GM20431 (cell line): ENCODE measurements around the gene OSR1.
"Not testable (repeated sequence)": the region's sequence is repeated elsewhere in the genome, so short reads cannot be mapped to it uniquely, and the experiment has no call there.

Source experiments
- in situ Hi-C: fragments of 300-500 bp; cut with MseI, MboI; formaldehyde crosslinking; loops from one replicate; pipeline ENCODE4 v1.15.0; 2020; ENCODE audit warnings: low sequenced_read_pairs; ENCODE audit not compliant: unreplicated experiment

The OSR1 gene

DNA sequence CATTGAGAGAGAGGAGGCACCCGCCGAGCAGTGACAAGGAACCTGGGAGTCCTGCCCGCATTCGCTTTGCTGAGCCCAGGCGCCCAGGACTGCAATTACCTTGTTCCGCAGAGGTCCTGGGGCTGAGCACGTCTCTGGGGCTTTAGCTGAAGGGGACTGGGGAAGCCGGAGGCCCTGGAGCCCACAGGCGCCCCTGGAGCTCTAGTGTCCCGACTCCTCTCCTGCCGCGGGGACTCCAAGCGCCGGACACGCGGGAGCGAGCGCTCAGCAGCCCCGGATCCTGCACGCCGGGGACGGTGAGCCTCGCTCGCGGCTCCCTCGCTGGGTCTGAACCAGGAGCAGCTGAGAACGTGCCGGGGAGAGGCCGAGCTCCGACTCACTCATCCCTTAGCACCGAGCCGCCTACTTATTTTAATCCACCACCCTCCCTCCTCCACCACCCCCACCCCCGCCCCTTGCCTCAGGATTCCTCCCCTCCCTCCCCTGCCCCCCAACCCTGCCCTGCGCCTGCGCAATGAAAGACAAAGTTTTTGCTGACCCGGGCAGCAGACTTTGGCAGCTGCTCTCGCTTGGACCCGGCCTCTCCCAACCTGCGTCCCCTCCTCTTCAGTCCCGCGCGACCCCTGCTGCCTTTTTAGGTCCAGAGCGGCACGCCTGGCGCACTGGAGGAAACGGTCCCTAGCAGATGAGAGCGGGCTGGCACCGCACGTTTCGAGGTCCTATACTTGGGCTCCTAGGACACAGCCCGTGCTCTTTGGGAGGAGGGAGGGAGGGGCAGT, at the start of gene OSR1:
OSR1 (minus strand) TSS at position 382 of the 779 bp plus-strand sequence. CDS start 4,818 bp downstream, outside the sequence.
- in situ Hi-C loops = loop anchor here (10.0 kb wide), 1 partner anchor 506 kb away; no protein-coding TSS in a partner anchor

DNA sequence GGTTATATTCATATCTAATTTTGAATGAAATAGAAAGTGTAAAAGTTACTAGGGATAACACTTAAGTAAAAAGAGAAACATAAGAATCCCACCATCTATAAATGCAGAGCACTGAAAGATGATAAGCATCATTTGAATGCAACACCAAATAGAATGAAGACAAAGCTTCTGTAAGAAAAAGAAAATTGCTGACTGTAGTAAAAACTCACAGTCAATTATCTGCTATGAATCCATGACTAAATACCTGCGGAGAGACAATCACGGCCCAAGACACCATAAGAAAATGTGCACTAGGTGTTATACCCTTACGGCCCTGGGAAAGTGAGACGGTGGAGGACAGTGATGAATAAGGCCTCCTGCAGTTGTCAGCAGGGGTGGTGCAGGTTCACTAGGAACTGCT, 45.4 kb upstream of the OSR1 start:
- in situ Hi-C loops = no loop called here

DNA sequence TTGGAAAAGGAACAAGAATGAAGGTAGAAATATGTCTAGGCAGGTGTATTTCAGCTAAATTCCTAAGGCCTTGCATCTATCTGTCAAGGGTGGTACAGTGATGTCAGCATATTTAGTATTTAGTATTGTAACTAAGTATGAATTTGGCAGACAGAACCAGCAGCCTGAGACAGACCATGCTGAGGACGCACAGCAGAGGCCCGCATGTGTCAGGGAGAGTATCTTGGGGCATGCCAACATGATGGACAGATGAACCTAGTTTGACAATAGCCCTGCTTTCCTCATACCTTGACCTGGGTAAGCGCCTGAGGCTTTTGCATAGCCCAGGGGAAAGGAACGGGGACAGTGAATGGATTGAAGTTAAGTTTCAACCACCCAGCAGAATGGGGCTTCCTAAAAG, 33.8 kb upstream of the OSR1 start:
- in situ Hi-C loops = no loop called here

DNA sequence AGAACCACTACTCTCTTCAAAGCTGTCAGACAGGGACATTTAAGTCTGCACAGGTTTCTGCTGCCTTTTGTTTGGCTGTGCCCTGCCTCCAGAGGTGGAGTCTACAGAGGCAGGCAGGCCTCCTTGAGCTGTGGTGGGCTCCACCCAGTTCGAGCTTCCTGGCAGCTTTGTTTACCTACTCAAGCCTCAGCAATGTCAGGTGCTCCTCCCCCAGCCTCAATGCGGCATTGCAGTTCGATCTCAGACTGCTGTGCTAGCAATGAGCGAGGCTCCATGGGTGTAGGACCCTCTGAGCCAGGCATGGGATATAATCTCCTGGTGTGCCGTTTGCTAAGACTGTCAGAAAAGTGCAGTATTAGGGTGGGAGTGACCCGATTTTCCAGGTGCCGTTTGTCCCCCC, 31.0 kb upstream of the OSR1 start:
- in situ Hi-C loops = not testable (repeated sequence)

DNA sequence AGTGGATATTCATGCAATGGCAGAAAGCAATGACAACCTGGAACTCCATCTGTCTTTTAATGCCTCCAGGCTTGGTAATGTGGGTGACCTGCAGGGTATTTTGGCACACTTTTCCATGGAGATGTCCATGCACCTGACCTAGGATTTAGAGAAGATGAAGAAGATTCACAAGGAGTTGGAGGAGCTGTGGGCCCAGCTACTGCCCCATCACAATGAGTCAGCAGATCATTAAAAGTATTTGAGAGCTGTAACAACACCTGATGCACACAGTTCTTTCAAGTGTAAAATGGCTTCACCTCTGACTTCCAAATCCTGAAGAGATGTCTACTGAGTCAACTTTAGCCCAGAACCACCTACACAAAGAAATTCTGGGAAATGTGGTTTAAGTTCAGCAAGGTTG, 22.1 kb upstream of the OSR1 start:
- in situ Hi-C loops = no loop called here

DNA sequence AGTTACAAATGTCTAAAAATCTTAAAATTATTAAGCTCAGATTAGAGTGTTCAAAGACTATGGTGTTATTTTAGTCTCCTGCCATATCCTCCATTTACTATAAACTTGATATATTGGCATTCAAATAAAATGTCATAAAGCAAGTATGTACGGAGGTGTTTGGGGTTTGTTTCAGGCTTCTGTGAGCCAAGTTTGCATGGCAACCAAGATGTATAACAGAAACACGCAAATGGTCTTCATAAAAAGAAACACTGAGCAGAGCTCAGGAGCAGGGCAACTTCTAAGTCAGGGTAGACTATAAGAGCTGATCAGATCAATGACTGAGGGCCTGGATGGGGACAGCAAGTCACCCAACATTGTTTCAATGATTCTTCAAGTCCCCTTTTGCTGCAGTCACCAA, 20.5 kb upstream of the OSR1 start:
- in situ Hi-C loops = no loop called here

DNA sequence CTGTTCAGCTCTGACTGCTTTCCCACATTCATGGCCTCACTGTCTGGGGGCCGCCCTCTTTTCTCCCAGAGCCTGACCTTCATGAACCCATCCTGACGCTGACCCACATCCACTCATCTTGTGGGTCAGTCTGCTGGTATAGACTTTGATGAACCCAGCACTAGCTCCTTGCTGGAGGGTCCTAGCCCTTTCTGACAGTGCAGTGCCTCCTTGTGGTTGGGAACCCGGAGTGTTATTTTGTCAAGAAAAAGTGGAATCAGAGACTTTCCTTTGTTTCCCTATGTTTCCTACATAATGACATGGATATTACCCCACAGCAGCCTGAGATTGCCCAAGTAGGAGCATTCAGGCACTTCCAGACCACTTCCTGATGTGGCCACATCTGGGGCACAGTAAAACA, 19.3 kb upstream of the OSR1 start:
- in situ Hi-C loops = no loop called here

DNA sequence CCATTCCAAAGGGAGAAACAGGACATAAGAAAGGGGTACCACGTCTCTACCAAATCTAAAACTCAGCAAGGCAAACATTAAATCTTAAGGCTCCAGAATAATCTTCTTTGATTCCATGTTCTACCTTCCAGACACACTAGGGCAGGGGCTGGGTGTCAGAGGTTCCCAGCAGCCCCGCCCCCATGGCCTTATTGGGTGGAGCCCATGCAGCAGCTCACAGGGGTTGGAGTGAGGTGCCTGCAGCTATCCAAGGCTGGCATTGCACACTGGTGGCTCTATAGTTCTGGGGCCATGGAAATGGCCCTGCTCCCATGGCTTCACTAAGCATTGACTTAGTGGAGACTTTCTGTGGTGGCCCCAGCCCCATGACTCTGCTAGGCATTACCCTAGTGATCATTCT, 14.9 kb upstream of the OSR1 start:
- in situ Hi-C loops = no loop called here

DNA sequence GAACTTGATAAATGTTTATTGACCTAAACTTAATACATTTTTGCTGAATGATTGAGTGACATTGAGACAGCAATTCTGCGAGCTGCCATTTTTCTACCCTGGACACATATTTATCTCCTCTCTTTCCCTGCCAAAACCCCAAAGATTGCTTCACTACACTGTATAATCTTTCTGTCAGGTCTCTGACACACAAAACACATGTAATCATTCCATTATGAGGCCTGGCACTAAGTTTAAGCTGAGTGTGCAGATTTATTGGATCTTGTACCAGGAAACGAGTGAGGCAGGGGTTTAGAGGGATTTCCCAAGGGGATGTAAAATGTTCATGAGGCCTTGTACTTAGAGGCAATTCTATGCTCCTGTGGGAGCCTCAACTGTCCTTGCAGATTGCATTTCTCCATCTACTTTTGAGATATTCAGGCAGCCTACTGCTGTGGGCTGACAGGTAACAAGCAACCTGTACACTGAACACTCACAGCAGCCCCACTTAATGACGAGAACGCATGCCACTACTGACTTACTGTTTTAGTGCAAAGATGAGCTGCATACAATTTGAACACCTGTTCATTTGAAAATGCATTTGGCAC, 13.7 kb upstream of the OSR1 start:
- in situ Hi-C loops = no loop called here

DNA sequence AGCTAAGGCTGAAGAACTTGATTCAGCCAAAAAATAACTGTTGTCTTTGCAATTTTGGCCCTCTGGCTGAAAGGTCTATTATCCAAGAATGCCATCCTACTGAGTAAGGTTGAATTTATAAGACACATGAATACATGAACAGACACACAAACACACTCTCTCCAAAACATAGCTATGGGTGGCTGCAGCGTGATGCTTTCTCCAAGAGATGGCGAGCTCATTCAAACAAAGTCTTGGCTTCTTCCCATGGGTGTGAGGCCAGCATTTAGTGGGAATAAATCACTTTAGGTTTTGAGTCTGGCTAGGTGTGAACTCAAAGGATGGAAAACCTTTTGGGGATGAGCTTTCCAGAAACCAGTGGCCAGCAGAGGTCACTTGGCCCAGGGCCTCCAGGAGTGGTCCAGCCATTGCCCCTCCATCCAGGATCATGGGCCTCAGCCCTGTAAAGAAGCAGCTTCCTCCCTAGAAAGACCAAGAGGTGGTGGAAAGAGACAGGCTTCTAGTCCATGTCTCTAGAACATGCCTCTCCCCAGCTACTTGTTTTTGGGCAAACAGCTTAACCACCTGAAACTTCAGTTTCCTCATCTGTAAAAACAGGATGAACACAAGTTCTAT, 11.0 kb upstream of the OSR1 start:
- in situ Hi-C loops = no loop called here

DNA sequence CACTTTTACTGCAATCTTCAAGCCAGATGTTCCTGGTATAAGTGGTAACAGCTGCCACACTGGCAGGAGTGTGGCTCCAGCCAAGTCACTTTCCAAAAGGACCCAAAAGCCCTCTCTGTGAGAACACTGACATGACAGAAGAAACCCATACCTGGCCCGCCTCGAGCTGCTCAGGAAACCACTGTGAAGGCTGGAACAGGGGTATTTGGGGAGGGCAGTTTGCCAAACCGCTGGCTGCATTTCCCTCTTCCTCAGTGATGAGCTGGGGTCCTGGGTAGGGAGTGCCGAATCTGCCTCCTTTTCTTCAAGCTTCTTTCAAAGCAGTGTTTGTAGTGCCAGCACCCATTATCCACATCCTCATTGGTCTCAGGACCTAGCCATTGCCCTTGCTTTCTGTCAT, 10.3 kb upstream of the OSR1 start:
- in situ Hi-C loops = no loop called here

DNA sequence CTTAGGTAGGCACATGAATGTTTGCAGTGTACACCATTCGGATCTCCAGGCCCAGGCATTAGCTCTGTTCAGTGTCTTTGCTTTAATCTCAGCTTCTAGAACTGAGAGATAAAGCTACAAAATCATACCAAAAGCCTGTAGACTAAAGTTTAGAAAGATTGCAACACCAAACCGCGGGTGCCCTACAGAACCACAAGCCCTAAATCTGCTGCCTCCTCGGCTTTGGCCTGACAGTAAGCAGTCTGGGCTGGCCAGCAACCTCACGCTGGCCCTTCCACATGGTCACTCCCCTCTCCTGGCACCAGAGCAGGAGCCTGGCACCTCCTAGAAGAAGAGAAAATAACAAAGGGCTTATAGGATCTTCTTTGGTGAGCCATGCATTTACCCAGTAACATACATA, 8.9 kb upstream of the OSR1 start:
- in situ Hi-C loops = no loop called here

DNA sequence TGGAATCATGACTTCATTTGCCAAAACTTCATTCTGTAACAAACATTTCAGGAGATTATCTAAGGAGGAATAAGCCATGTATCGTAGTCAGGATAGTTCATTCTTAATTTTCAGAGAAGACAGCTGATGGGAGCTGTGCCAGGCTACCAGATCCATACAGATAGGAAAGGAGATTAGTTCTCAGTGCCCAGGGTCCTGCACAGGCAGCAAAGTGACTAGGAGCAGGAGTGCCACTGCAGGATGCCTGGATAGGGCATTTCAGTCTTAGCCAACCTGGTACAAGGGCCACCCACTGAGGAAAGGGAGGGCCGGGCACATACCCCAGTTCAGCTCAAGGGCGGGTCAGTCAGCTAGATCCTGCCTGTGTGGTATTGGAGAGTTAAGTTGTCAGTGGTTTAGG, 6.7 kb upstream of the OSR1 start:
- in situ Hi-C loops = no loop called here

DNA sequence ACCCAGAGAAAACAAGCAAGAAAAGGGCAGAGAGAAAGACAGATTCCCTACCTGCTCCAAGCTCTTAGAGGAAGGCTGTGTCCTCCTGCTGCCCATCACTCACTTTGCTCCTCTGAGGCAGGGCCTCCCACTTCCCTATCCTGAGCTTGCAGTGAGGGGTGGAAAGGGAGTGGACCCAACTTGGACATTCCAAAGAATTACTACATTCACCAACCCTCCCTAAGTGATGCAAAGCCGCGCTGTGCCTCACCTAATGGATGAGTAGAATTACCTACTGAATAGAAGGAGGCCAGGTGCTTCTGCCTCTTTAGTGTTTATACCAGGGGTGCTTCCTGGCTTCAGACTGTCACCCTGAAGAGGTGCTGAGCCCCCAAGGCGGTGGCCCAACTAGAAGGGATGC, 5.6 kb upstream of the OSR1 start:
- in situ Hi-C loops = no loop called here

DNA sequence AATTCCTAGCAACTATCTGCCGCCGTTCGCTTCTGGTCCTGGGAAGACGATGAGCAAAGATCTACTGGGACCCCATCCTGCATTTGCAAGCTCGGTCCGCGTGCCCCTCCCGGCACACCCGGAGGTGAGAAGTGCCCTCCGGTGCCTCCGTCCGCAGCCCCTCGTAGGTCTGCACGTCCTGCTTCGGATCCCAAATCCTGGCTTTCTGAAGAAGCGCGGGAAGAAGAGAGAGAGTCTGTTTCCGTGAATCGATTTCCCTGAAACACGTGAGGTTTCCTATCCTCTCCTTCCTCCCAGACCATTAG, 5.0 kb upstream of the OSR1 start:
- in situ Hi-C loops = no loop called here

DNA sequence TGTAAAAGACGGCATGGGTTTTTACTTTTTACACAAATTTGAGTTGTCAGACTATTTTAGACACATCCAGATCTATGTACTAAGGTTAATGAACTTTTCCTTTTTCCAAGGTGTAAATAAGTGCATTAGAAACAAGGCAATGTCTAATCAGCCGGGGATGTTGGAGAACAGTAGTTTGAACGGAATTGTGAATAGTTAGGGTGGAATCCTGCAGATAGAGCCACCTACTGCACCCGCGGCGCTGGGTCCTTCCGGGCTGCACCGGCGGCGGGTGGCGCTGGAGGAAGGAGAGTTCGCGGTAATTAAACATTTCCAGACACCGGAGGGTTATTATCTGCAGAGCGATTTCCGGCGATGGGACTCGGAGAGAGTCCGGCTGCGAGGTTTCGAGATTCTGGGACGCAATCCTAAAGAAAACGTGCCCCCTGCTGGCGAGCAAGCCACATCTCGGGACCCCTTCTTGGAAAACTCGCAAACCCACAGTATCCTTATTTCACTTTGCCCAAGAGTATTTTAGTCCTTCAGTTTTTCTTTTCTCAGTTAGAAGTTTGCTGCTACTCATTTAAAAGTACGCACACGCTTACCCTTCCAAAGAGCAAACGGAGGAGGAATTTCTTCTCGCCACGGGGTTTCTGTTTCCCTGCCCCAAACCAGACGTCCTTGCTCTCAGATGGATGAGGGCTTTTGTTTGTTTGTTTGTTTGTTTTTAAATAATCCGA, 4.5 kb upstream of the OSR1 start:
- in situ Hi-C loops = no loop called here

DNA sequence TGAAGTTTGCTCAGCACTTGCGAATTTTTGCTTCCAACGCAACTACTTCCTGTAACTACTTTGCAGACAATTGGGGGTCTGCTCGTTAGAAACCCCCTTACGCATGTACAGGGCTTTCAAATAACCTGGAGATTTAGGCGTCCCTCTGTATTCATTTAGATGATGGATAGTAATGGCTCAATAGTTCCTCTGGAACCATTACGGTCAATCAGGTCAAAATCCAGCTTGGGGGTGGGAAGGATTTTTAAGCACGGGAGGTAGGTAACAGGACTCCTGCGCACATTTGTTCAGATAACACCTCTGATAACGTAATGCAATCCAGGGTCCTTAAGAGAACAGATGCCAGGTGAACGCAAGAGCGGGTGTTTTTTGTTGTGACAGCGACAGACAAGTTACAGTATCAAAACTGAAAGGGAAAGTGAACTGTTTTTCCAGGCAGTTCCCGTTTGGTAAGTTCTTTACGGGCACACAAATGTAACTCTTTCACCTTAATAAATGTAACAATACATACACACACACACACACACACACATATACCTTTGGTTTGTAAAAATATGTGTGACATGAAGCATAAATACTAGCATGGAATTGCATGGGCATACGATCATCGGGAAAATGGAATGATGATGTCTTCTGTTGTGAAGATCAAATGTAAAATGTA, 3.8 kb upstream of the OSR1 start:
- in situ Hi-C loops = no loop called here

DNA sequence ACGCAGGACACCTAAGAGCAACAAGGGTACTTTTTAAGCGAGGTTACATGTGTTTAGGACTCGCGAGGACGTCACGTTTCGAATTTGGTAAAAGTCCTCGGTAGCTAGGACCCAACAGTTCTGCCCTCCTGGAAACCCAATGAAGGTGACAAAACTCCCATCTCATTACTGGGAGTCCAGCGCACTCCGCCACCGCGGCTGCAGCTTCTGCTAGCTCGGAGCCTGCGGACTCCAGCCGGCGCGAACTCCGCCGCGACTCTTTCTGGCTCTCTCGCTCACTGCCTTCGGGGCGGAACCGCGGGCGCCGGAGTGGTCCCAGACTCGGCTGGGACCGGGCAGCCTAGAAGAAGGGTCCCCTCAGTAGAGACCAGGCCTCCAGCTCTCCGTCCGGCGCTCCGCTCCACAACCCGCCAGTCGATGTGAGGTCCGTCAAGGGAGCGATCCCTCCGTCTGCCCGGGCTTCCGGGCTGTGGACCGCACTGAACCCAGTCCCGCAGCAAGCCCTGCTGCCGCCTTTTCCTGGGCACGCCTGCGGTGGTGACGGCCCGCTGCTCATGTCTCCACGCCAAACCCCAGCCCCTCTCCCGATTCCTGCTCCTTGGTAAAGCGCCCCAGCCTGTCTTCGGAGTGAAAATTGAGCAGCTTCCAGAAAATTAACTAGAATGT, 3.0 kb upstream of the OSR1 start:
- in situ Hi-C loops = no loop called here

DNA sequence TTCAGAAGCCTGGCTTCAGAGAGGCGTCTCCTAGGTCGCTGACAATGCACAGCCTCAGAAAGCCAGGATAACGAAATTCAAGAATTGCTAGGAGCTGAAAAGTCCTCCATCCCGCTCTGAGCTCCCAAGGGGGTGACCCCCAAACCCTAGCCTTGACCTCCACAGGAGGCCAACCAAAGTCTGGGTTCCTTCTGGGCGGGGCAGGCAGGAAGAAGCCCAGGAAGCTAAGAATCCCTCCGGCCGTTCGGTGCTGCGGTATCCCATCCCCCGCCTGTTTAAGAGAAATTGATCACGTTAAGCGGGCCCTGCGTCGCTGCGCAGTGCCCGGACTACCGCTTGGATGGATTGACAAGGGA, 2.5 kb upstream of the OSR1 start:
- in situ Hi-C loops = no loop called here

DNA sequence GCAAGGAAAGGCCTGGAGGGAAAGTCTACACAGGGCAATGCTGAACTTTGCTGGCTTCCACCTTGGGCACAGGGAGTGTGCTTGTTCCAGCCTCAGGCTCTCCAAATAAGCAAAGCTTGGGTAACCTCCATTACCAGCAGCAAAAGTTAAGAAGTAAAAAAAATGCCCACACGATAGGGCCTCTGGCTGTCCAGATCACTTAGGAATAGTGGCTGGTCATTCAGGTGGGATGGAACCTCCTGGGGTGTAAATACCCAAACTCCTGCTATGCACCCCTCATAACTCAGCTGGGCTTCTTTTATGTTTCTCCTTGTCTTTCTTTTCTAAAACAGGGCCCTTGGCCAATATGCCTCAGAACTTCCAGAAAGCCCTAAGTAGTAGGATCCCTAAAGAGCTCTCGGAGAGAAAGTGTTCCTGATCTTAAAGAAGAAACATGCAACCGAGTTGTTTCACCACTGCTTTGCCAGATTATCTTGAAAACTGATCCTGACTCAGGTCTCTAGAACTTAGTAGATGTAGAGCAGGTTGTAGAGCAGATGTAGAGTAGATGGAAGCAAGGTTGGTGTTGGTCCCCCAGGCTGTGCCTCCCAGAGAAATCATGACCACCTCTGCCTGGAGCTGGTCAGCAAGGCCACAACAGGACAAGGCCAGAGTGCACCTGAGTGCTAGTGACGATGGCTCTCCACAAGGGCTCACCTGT, 2.0 kb upstream of the OSR1 start:
- in situ Hi-C loops = no loop called here
